H1 (cell line): ENCODE results near the gene NR2C2. TPM values are rescaled to one million over a fixed set of nuclear protein-coding genes. Genes with fewer than 3 reads are reported as not detected.

Experiments used
- CTCF ChIA-PET: fragments of 300-600 bp; sonication (Branson Sonifier 250); formaldehyde crosslinking; loops from one replicate; lab custom pipeline; 2021; ENCODE audit not compliant: partially characterized antibody; lab: Charles Lee
- POLR2A ChIA-PET: fragments of 300-600 bp; sonication (Branson Sonifier 250); formaldehyde crosslinking; loops from one replicate; lab custom pipeline; 2021; ENCODE audit warnings: inconsistent platforms; ENCODE audit not compliant: partially characterized antibody; lab: Charles Lee
- DNase-seq, 2 experiments: peaks; one replicate each; pipeline versions ENCODE4 v3.0.0 to v3.0.0-alpha.2; 2010 to 2022; ENCODE audit warnings: low spot score in 2 of 2, low read depth in 1 of 2, mixed read lengths in 1 of 2
- FAIRE-seq: peaks from 2 replicates; lab custom pipeline; 2011; peaks lifted over from hg19 to GRCh38; lab: Jason Lieb, UNC
- H2AFZ ChIP-seq: 2 replicates; pipeline ENCODE4 v1.8.1; 2012; ENCODE audit warnings: low read length, inconsistent platforms
- H2AK5ac ChIP-seq: 2 replicates; pipeline ENCODE4 v1.6.1; 2013; ENCODE audit warnings: low read depth, low read length
- H2BK120ac ChIP-seq: replicated peaks from 2 replicates; pipeline ENCODE3; 2013; ENCODE audit warnings: low read depth, low read length, inconsistent platforms
- H2BK12ac ChIP-seq: 2 replicates; pipeline ENCODE4 v1.6.1; 2013; ENCODE audit warnings: low read depth, low read length
- H2BK15ac ChIP-seq: 2 replicates; pipeline ENCODE4 v1.6.1; 2013; ENCODE audit warnings: low read length
- H2BK20ac ChIP-seq: 2 replicates; pipeline ENCODE4 v1.6.1; 2013; ENCODE audit warnings: low read length
- H2BK5ac ChIP-seq: 2 replicates; pipeline ENCODE4 v1.6.1; 2013; ENCODE audit warnings: low read depth, low read length
- H3K14ac ChIP-seq: 2 replicates; pipeline ENCODE4 v1.6.1; 2013; ENCODE audit warnings: inconsistent platforms; ENCODE audit not compliant: insufficient read length
- H3K18ac ChIP-seq: 2 replicates; pipeline ENCODE4 v1.6.1; 2013; ENCODE audit warnings: low read length; ENCODE audit errors: extremely low read depth
- H3K23ac ChIP-seq: 2 replicates; pipeline ENCODE4 v1.6.1; 2013; ENCODE audit warnings: inconsistent platforms; ENCODE audit not compliant: insufficient read length
- H3K23me2 ChIP-seq: 2 replicates; pipeline ENCODE4 v1.6.1; 2013; ENCODE audit warnings: low read depth, low read length
- H3K27ac ChIP-seq: 2 replicates; pipeline ENCODE4 v1.6.1; 2011; ENCODE audit warnings: low read depth, low read length, inconsistent platforms
- H3K27me3 ChIP-seq, 4 experiments: replicated peaks in 1 of 4; 1 replicate in 1 of 4; 2 replicates in 3 of 4; pipeline versions ENCODE4 v1.6.1 to v1.8.1; 2011 to 2013; ENCODE audit warnings: low read length in 3 of 4, mild to moderate bottlenecking in 3 of 4, inconsistent platforms in 2 of 4, mixed read lengths in 2 of 4, moderate library complexity in 1 of 4; ENCODE audit not compliant: control insufficient read depth in 3 of 4, insufficient read depth in 3 of 4; ENCODE audit errors: extremely low read depth in 1 of 4
- H3K36me3 ChIP-seq, 4 experiments: 2 replicates each; pipeline versions ENCODE4 v1.6.1 to v1.8.1; 2011 to 2013; ENCODE audit warnings: mild to moderate bottlenecking in 4 of 4, low read length in 3 of 4, moderate library complexity in 2 of 4, control low read depth in 1 of 4, inconsistent platforms in 1 of 4; ENCODE audit not compliant: insufficient read depth in 4 of 4, control insufficient read depth in 2 of 4
- H3K4ac ChIP-seq: replicated peaks from 2 replicates; pipeline ENCODE3; 2013; ENCODE audit warnings: low read length, low read depth, mixed read lengths, inconsistent platforms; ENCODE audit not compliant: insufficient read length
- H3K4me1 ChIP-seq, 4 experiments: replicated peaks in 1 of 4; 1 replicate in 1 of 4; 2 replicates in 3 of 4; pipeline versions ENCODE4 v1.6.1 to v1.8.1; 2011 to 2013; ENCODE audit warnings: low read length in 3 of 4, inconsistent platforms in 2 of 4, mixed read lengths in 1 of 4; ENCODE audit not compliant: insufficient read depth in 4 of 4, control insufficient read depth in 3 of 4
- H3K4me2 ChIP-seq, 2 experiments: 2 replicates each; pipeline versions ENCODE4 v1.6.1 to v1.8.1; 2011 to 2013; ENCODE audit warnings: low read depth in 2 of 2, low read length in 2 of 2, control low read depth in 1 of 2, inconsistent platforms in 1 of 2, mild to moderate bottlenecking in 1 of 2; ENCODE audit not compliant: insufficient read depth in 1 of 2
- H3K4me3 ChIP-seq, 4 experiments: fragments of 200-600, 300-600 bp in 1 of 4; sonication (generic), shearing (Covaris generic), sonication (Bioruptor Twin) in 1 of 4; 2 replicates each; pipeline versions ENCODE4 v1.5.1 to v1.8.1; 2011 to 2016; ENCODE audit warnings: low read length in 4 of 4, low read depth in 3 of 4, control low read depth in 2 of 4, inconsistent platforms in 2 of 4, mild to moderate bottlenecking in 2 of 4, mixed read lengths in 1 of 4, moderate library complexity in 1 of 4; ENCODE audit not compliant: insufficient read depth in 2 of 4; ENCODE audit errors: extremely low read depth in 1 of 4
- H3K56ac ChIP-seq: replicated peaks from 2 replicates; pipeline ENCODE3; 2013; ENCODE audit warnings: low read depth, mild to moderate bottlenecking, mixed read lengths, low read length, inconsistent platforms; ENCODE audit not compliant: insufficient read length
- H3K79me1 ChIP-seq: 2 replicates; pipeline ENCODE4 v1.6.1; 2013; ENCODE audit warnings: low read depth, low read length, control low read depth
- H3K79me2 ChIP-seq, 2 experiments: 2 replicates each; pipeline versions ENCODE4 v1.6.1 to v1.8.1; 2012 to 2013; ENCODE audit warnings: low read length in 2 of 2, mild to moderate bottlenecking in 2 of 2, inconsistent platforms in 1 of 2; ENCODE audit not compliant: insufficient read depth in 2 of 2, control insufficient read depth in 1 of 2
- H3K9ac ChIP-seq, 4 experiments: replicated peaks in 1 of 4; 1 replicate in 1 of 4; 2 replicates in 3 of 4; pipeline versions ENCODE4 v1.6.1 to v1.8.1; 2011 to 2013; ENCODE audit warnings: low read depth in 3 of 4, low read length in 3 of 4, control low read depth in 2 of 4, mild to moderate bottlenecking in 2 of 4, moderate library complexity in 2 of 4, inconsistent platforms in 1 of 4; ENCODE audit errors: extremely low read depth in 1 of 4
- H3K9me3 ChIP-seq, 2 experiments: 2 replicates each; pipeline versions ENCODE4 v1.6.1 to v1.8.1; 2012 to 2013; ENCODE audit warnings: mild to moderate bottlenecking in 2 of 2, moderate library complexity in 2 of 2, control low read depth in 1 of 2, inconsistent platforms in 1 of 2, low read depth in 1 of 2, low read length in 1 of 2, mixed read lengths in 1 of 2; ENCODE audit not compliant: insufficient read depth in 2 of 2
- H4K20me1 ChIP-seq, 2 experiments: replicated peaks in 1 of 2; 2 replicates each; pipeline versions ENCODE3 to v1.8.1; 2011 to 2013; ENCODE audit warnings: inconsistent platforms in 2 of 2, low read length in 2 of 2, mild to moderate bottlenecking in 1 of 2; ENCODE audit not compliant: insufficient read depth in 2 of 2, control insufficient read depth in 1 of 2
- H4K5ac ChIP-seq: 2 replicates; pipeline ENCODE4 v1.6.1; 2013; ENCODE audit warnings: low read length, low read depth, mixed read lengths, inconsistent platforms; ENCODE audit not compliant: insufficient read length
- H4K8ac ChIP-seq: 2 replicates; pipeline ENCODE4 v1.8.0; 2013; ENCODE audit warnings: mild to moderate bottlenecking, moderate library complexity, low read length, inconsistent platforms; ENCODE audit not compliant: insufficient read depth; ENCODE audit errors: extremely low read depth
- H4K91ac ChIP-seq: replicated peaks from 2 replicates; pipeline ENCODE3; 2013; ENCODE audit warnings: low read length, mixed read lengths, inconsistent platforms; ENCODE audit not compliant: insufficient read length
- BCL11A ChIP-seq, 2 experiments: IDR thresholded peaks; one replicate each; pipeline ENCODE4 v1.6.1; 2011; ENCODE audit warnings: low read depth in 2 of 2, low read length in 2 of 2, mild to moderate bottlenecking in 2 of 2
- RNF2 ChIP-seq: fragments of 200-900, 300-1000 bp; sonication (generic); IDR thresholded peaks from 2 replicates; pipeline ENCODE4 v1.7.1; 2016; ENCODE audit warnings: borderline replicate concordance, low read depth, mild to moderate bottlenecking, antibody characterized with exemption, low read length; ENCODE audit not compliant: poor library complexity, severe bottlenecking; ENCODE audit errors: missing control alignments
- WGBS, 2 experiments: shearing (Covaris generic) in 1 of 2; methylation state at CpG; one replicate each; pipeline versions ENCODE4 v1.1.6 to v1.1.7; 2013 to 2015; ENCODE audit warnings: low lambda C conversion rate in 2 of 2, mixed read lengths in 2 of 2, inconsistent platforms in 1 of 2, low coverage in 1 of 2, missing lambda C conversion rate in 1 of 2; ENCODE audit not compliant: insufficient replicate concordance in 2 of 2, insufficient coverage in 1 of 2, insufficient read length in 1 of 2; ENCODE audit errors: extremely low coverage in 1 of 2, missing lambda C conversion rate in 1 of 2; 5-methylcytosine and 5-hydroxymethylcytosine counted together
- polyA plus RNA-seq, 7 experiments: library from polyadenylated mRNA; depleted of rRNA in 3 of 7; stranded (reverse) in 5 of 7; unstranded in 2 of 7; fragments of >200 nt in 5 of 7; fragments of 200-250 nt in 2 of 7; gene quantifications; 1 replicate in 5 of 7; 2 replicates in 1 of 7; 4 replicates in 1 of 7; pipeline versions ENCODE4 v1.2.1 to v1.2.3, GENCODE V29; 2011 to 2013; ENCODE audit warnings: missing spikeins in 2 of 7, mixed read lengths in 2 of 7
- total RNA-seq: library from RNA; stranded (reverse); fragmentation: NEBNext Ultra II Directional; extraction: Animal tissue kit (Norgen Biotek cat#: 25700); gene quantifications from 2 replicates; pipeline ENCODE4 v1.2.1, GENCODE V29; 2021

NR2C2 gene
- total and polyA plus RNA-seq, 2 of the 8 experiments (the other 6 are each of a cell fraction or from before 2014, with no cell fraction given) = 16.6 to 44.4 TPM

DNA sequence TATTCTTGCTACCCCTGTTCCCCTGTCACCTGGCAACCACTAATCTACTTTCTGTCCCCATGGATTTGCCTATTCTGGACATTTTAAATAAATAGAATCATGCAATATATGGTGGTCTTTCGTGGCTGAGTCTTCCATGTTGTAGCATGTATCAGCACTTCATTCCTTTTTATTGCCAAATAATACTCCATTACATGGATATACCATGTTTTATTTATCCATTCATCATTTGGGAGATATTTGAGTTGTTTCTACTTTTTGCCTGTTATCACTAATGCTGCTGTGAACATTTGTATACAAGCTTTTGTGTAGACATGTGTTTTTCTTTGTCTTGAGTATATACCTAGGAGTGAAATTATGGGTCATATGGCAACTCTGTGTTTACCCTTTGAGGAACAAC is 50.6 kb downstream of the NR2C2 start:
- 91% methylated on average over 1 of the region's 1 CpG; no CpG with 5 or more reads in 1 of the 2 experiments for WGBS, 2 experiments
- no peak overlapping the region for H3K4me2 ChIP-seq

More for the DNA sequence above, 50.6 kb downstream of the NR2C2 start:
- H2BK120ac ChIP-seq = no peak overlapping the region
- TF ChIP-seq BCL11A (IDR thresholded peaks at IDR 0.05; ENCODE audit: low read depth in 2 of 2, low read length in 2 of 2) = no peak
- no peak for TF ChIP-seq RNF2
- no peak overlapping the region for H2BK5ac ChIP-seq
- no peak overlapping the region for H3K56ac ChIP-seq
- H2AK5ac ChIP-seq = no peak overlapping the region
- no peaks in the 10 kb centered on the region for H3K27me3 ChIP-seq
- H3K18ac ChIP-seq = no peak overlapping the region
- no peak overlapping the region for H2BK12ac ChIP-seq
- no peak overlapping the region for H2BK15ac ChIP-seq
- no peak overlapping the region for H2AFZ ChIP-seq
- H3K27ac ChIP-seq = no peak overlapping the region
- no peak overlapping the region for H4K5ac ChIP-seq
- no peak overlapping the region for H2BK20ac ChIP-seq
- no peak overlapping the region for H4K91ac ChIP-seq
- H4K20me1 ChIP-seq = peaks cover 6 to 10% of the 10 kb centered on the region in 2 experiments
- no peak overlapping the region for H3K4me3 ChIP-seq
- no peak overlapping the region for H3K23ac ChIP-seq
- H3K36me3 ChIP-seq = no peaks in the 10 kb centered on the region
- FAIRE-seq (no peak), DNase-seq (no peak)
- CTCF ChIA-PET = interaction anchor here (0.8 kb wide), 1 partner anchor 9 kb away, joined by 3 read pairs; no protein-coding TSS in a partner anchor
- H3K4ac ChIP-seq = no peak overlapping the region
- H3K9ac ChIP-seq = no peak overlapping the region
- peaks cover 0 to 76% of the 10 kb centered on the region in 2 experiments; a peak in 3 of 4 replicates for H3K79me2 ChIP-seq
- H4K8ac ChIP-seq = no peak overlapping the region
- H3K79me1 ChIP-seq = no peaks in the 10 kb centered on the region
- no peaks in the 10 kb centered on the region for H3K9me3 ChIP-seq
- POLR2A ChIA-PET = no interaction called here
- H3K4me1 ChIP-seq = 0 out of 7 replicates have a peak, but pooled peaks cover 0 to 2% (median 0%) of the 10 kb centered on the region in 4 experiments
- H3K23me2 ChIP-seq = no peaks in the 10 kb centered on the region
- no peak overlapping the region for H3K14ac ChIP-seq
